Coronary artery (tissue), 2 donors: ENCODE results near the gene PAX5.

Experiments used
- DNase-seq: peaks from one replicate; pipeline ENCODE4 v3.0.0-alpha.2; 2017; ENCODE audit warnings: low spot score
- H3K27ac ChIP-seq, 2 donors: fragments of 200-600 bp; sonication (generic); one replicate each; pipeline ENCODE4 v1.5.1; 2016 to 2019
- H3K4me3 ChIP-seq: fragments of 200-600 bp; sonication (generic); 2 replicates; pipeline ENCODE4 v1.5.1; 2016; ENCODE audit warnings: mild to moderate bottlenecking, moderate library complexity
- CTCF ChIP-seq: fragments of 200-600 bp; sonication (generic); IDR thresholded peaks from one replicate; pipeline ENCODE4 v1.5.1; 2019; ENCODE audit warnings: antibody characterized with exemption

The PAX5 gene

GRCh38 chr9:36840898-36841536 is 193.1 kb downstream of the PAX5 start:
- Histone ChIP-seq H3K4me3 (no peak overlapping the region), H3K27ac (no peak overlapping the region)
- DNase-seq: no peak
- TF ChIP-seq CTCF: no peak

DNA sequence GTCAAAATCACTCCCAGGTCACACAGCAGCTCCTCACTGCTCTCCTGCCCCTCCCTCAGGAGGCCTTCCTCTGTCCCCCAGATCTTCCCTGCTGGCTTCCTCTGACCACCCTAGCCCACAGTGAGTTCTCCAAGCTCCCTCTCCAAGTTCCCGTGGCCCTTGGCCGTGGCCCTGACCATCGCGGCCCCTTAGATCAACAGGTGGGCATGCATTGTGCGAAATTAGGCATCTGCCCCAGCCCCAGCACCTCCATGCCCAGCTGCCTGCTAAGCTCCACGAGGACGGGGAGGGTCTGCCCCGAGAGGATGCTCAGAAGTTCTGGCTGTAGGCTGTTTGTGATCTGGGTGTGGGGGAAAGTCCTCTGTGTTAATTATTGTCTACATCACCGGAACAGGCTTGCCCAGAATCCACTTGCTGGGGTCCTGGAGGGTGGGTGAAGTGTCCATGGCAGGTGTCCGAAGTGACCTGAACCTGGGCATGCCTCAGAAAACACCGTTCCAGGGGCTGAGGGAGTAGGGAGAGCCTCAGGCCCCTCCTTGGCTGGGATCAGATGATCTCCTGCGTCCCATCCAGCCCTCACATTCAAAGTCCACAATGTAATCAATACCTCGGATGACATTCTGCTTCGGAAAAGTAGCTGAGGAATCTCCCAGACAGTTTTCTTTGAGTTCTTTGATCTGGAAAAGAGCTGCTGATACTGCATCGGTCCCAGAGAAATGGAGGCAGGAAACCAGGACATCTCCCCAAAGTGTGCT is 194.8 kb downstream of the PAX5 start:
- DNase-seq: no peak
- no peak for TF ChIP-seq CTCF
- H3K27ac ChIP-seq: no peak overlapping the region
- H3K4me3 ChIP-seq: no peak overlapping the region

DNA sequence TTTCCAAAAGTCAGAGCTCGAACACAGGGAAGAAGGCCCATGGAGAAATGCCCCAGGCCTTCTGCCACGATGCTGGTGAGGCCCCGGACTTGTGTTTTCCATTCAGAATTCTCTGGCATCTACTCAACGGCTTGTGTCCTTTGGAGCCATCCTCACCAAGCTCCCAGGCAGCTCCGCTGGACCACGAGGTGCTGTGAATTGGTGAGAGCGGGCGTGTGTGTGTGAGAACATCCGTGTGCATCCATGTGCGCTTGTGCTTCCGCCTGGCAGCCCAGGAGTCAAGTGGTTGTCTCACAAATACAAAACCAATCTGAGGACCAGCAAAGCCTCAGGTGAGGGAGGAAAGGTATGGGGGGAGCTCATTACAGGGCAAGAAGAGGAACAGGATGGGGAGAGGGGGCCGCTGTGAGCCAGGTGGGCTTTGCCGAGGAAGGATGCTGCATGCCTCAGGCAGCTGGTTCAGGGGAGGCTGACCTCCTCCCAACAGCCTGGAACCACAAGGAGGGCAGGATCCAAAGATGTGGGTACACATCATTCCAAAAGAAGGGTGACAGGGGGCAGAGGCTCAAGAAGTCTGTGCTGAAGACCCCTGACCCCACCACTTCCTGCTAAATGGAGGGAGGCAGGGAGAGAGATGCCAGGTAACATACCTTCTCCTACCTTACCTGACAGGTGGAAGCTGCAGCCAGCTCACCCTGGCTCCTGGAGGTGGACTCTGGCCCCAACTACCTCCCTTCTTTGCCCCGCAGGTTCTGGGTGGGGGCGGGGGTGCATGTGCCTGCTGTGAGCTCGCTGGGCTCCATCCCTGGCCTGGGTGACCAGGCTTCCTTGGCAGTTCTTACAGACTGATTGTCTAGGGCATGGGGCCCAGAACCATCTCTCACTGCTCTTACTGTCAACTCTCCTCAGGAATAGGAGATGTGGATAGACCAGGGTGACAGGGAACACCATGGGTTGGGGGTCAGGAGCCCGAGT is 196.3 kb downstream of the PAX5 start:
- no peak overlapping the region for H3K4me3 ChIP-seq
- no peak for TF ChIP-seq CTCF
- H3K27ac ChIP-seq: no peak overlapping the region
- no peak for DNase-seq

- no peak for TF ChIP-seq CTCF
- DNase-seq: no peak
- Histone ChIP-seq H3K4me3 (no peak overlapping the region), H3K27ac (no peak overlapping the region)
Observed at GRCh38 chr9:36836486-36836885, 197.6 kb downstream of the PAX5 start.

GRCh38 chr9:36835271-36835996 is 198.6 kb downstream of the PAX5 start:
- no peak for TF ChIP-seq CTCF
- Histone ChIP-seq H3K4me3 (no peak overlapping the region), H3K27ac (no peak overlapping the region)
- no peak for DNase-seq

DNA sequence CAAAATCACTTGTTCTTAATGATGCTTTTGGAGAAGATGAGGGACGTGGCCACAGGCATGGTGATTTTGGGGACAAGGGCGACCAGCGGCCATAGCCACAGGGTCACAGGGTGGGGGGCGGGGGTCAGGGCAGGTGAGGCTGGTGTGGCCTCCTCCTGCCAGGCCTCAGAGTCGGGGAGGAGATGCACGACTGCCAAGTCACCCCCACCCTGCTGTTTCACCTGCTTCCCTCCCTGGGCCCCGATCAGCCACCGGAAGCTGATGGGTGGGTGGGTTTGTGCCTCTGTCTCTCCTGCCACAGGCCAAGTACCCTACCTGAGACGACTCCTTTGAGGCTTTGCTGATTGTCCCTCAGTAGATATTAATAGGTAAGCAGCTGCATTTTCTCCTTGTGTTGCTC is 199.3 kb downstream of the PAX5 start:
- no peak for TF ChIP-seq CTCF
- Histone ChIP-seq H3K27ac (no peak overlapping the region), H3K4me3 (no peak overlapping the region)
- no peak for DNase-seq
